IMR-90 (cell line): Measurements from ENCODE around the gene VIPR2. TPM values are rescaled to one million over a fixed set of nuclear protein-coding genes. Genes with fewer than 3 reads are reported as not detected.

Experiments used
- ATAC-seq: fragments of 200-7000 bp; cut with Tn5 transposase; 2 replicates; pipeline ENCODE4 v1.9.1; 2020; ENCODE audit warnings: low read depth, mild to moderate bottlenecking, moderate library complexity
- BruUV-seq: library from RNA; stranded (reverse); fragments of 400-500 nt; replicated peaks from 2 replicates; lab custom pipeline; 2021; lab: Mats Ljungman, UMichigan
- CTCF ChIA-PET: fragments of 300-600 bp; formaldehyde crosslinking; extraction: SDS; loops from one replicate; lab custom pipeline; 2021; ENCODE audit warnings: antibody characterized with exemption; lab: Yijun Ruan, JAX
- POLR2A ChIA-PET: fragments of 300-600 bp; sonication (Branson Sonifier 250); formaldehyde crosslinking; loops from one replicate; lab custom pipeline; 2022; ENCODE audit warnings: antibody characterized with exemption; ENCODE audit not compliant: unreplicated experiment; lab: Charles Lee
- DNase-seq: peaks from one replicate; pipeline ENCODE4 v3.0.0; 2013
- H2AFZ ChIP-seq: replicated peaks from 2 replicates; pipeline ENCODE3; 2013; ENCODE audit warnings: low read length, mild to moderate bottlenecking; ENCODE audit not compliant: poor library complexity
- H2AK5ac ChIP-seq: 2 replicates; pipeline ENCODE4 v1.6.1; 2013; ENCODE audit warnings: low read depth, low read length, inconsistent platforms
- H2AK9ac ChIP-seq: replicated peaks from 2 replicates; pipeline ENCODE3; 2013; ENCODE audit warnings: mild to moderate bottlenecking, low read depth, low read length, moderate library complexity; ENCODE audit not compliant: poor library complexity
- H2BK120ac ChIP-seq: 2 replicates; pipeline ENCODE4 v1.6.1; 2013; ENCODE audit warnings: low read depth, low read length, inconsistent platforms
- H2BK15ac ChIP-seq: 3 replicates; pipeline ENCODE4 v1.6.1; 2013; ENCODE audit warnings: low read depth, low read length, inconsistent platforms
- H2BK20ac ChIP-seq: 2 replicates; pipeline ENCODE4 v1.6.1; 2013; ENCODE audit warnings: low read depth, mild to moderate bottlenecking, inconsistent platforms, low read length, moderate library complexity
- H2BK5ac ChIP-seq: 2 replicates; pipeline ENCODE4 v1.6.1; 2013; ENCODE audit warnings: mild to moderate bottlenecking, low read depth, low read length, inconsistent platforms; ENCODE audit not compliant: poor library complexity, severe bottlenecking
- H3K14ac ChIP-seq: replicated peaks from 2 replicates; pipeline ENCODE4 v1.6.1; 2013; ENCODE audit warnings: low read depth, low read length, inconsistent platforms
- H3K18ac ChIP-seq: 2 replicates; pipeline ENCODE4 v1.6.1; 2013; ENCODE audit warnings: low read depth, low read length, control low read depth
- H3K23ac ChIP-seq: 2 replicates; pipeline ENCODE4 v1.6.1; 2013; ENCODE audit warnings: low read depth, low read length, inconsistent platforms
- H3K27ac ChIP-seq: 2 replicates; pipeline ENCODE4 v1.5.1; 2013; ENCODE audit warnings: mild to moderate bottlenecking, control low read depth, low read length; ENCODE audit not compliant: insufficient read depth
- H3K27me3 ChIP-seq: 2 replicates; pipeline ENCODE4 v1.6.1; 2013; ENCODE audit warnings: low read length; ENCODE audit not compliant: control insufficient read depth, insufficient read depth
- H3K36me3 ChIP-seq: 2 replicates; pipeline ENCODE4 v1.6.1; 2013; ENCODE audit warnings: low read length, mixed read lengths; ENCODE audit not compliant: control insufficient read depth, insufficient read depth
- H3K4ac ChIP-seq: 2 replicates; pipeline ENCODE4 v1.6.1; 2013; ENCODE audit warnings: low read depth, low read length, inconsistent platforms
- H3K4me1 ChIP-seq: 2 replicates; pipeline ENCODE4 v1.6.1; 2013; ENCODE audit warnings: low read length, mixed read lengths; ENCODE audit not compliant: control insufficient read depth, insufficient read depth
- H3K4me2 ChIP-seq: 2 replicates; pipeline ENCODE4 v1.6.1; 2013; ENCODE audit warnings: low read depth, mild to moderate bottlenecking, control low read depth, low read length, moderate library complexity
- H3K4me3 ChIP-seq: 2 replicates; pipeline ENCODE4 v1.5.1; 2013; ENCODE audit warnings: low read depth, mild to moderate bottlenecking, control low read depth, low read length, moderate library complexity; ENCODE audit not compliant: insufficient read depth
- H3K56ac ChIP-seq: 2 replicates; pipeline ENCODE4 v1.6.1; 2013; ENCODE audit warnings: low read length, inconsistent platforms; ENCODE audit not compliant: insufficient read depth; ENCODE audit errors: extremely low read depth
- H3K79me1 ChIP-seq, 2 experiments: 2 replicates each; pipeline ENCODE4 v1.6.1; 2013; ENCODE audit warnings: low read length in 2 of 2, inconsistent platforms in 1 of 2, low read depth in 1 of 2
- H3K9ac ChIP-seq: 2 replicates; pipeline ENCODE4 v1.6.1; 2013; ENCODE audit warnings: low read depth, low read length, control low read depth
- H3K9me1 ChIP-seq: 2 replicates; pipeline ENCODE4 v1.6.1; 2013; ENCODE audit warnings: low read length, inconsistent platforms; ENCODE audit not compliant: insufficient read depth
- H3K9me3 ChIP-seq: 2 replicates; pipeline ENCODE4 v1.6.1; 2013; ENCODE audit warnings: low read length; ENCODE audit not compliant: control insufficient read depth, insufficient read depth
- H4K20me1 ChIP-seq: 2 replicates; pipeline ENCODE4 v1.6.1; 2013; ENCODE audit warnings: low read length, inconsistent platforms; ENCODE audit not compliant: insufficient read depth
- H4K5ac ChIP-seq: 2 replicates; pipeline ENCODE4 v1.6.1; 2013; ENCODE audit warnings: mild to moderate bottlenecking, low read depth, low read length, control low read depth
- H4K8ac ChIP-seq, 2 experiments: 2 replicates each; pipeline ENCODE4 v1.6.1; 2013; ENCODE audit warnings: low read depth in 2 of 2, low read length in 2 of 2, control low read depth in 1 of 2, inconsistent platforms in 1 of 2
- H4K91ac ChIP-seq: 2 replicates; pipeline ENCODE4 v1.6.1; 2013; ENCODE audit warnings: low read depth, low read length, inconsistent platforms; ENCODE audit not compliant: insufficient read depth
- BHLHE40 ChIP-seq: fragments of 150-350 bp; IDR thresholded peaks from 2 replicates; pipeline ENCODE4 v1.6.1; 2016; ENCODE audit warnings: mild to moderate bottlenecking, low read depth, low read length
- CHD1 ChIP-seq: IDR thresholded peaks from 2 replicates; pipeline ENCODE4 v1.6.1; 2012; ENCODE audit warnings: low read depth, low read length, improper control_type of control experiment
- FOS ChIP-seq: fragments of 150-350 bp; IDR thresholded peaks from 2 replicates; pipeline ENCODE4 v1.6.1; 2016; ENCODE audit warnings: low read depth, low read length
- MXI1 ChIP-seq: IDR thresholded peaks from 2 replicates; pipeline ENCODE4 v1.6.1; 2012; ENCODE audit warnings: low read depth, mild to moderate bottlenecking, low read length, moderate library complexity, borderline replicate concordance
- NFE2L2 ChIP-seq: fragments of 150-350 bp; IDR thresholded peaks from 2 replicates; pipeline ENCODE4 v1.6.1; 2016; ENCODE audit warnings: low read depth, mild to moderate bottlenecking, low read length
- POLR2A ChIP-seq: IDR thresholded peaks from 2 replicates; pipeline ENCODE4 v1.6.1; 2012; ENCODE audit warnings: mild to moderate bottlenecking, low read depth, low read length
- RAD21 ChIP-seq: IDR thresholded peaks from 2 replicates; pipeline ENCODE4 v1.6.1; 2012; ENCODE audit warnings: low read length, improper control_type of control experiment
- RCOR1 ChIP-seq: IDR thresholded peaks from 2 replicates; pipeline ENCODE4 v1.6.1; 2012; ENCODE audit warnings: mild to moderate bottlenecking, low read length, improper control_type of control experiment; ENCODE audit not compliant: insufficient replicate concordance
- RFX5 ChIP-seq: IDR thresholded peaks from 2 replicates; pipeline ENCODE4 v1.8.0; 2012; ENCODE audit warnings: low read depth, mild to moderate bottlenecking, low read length, moderate library complexity
- SMC3 ChIP-seq: fragments of 150-350 bp; IDR thresholded peaks from 2 replicates; pipeline ENCODE4 v1.6.1; 2016; ENCODE audit warnings: low read depth, mild to moderate bottlenecking, antibody characterized with exemption, low read length, moderate library complexity
- WGBS, 2 experiments: methylation state at CpG; one replicate each; pipeline versions ENCODE4 v1.1.5 to v1.1.7; 2013; ENCODE audit warnings: missing lambda C conversion rate in 2 of 2; ENCODE audit not compliant: insufficient read length in 1 of 2; ENCODE audit errors: extremely low coverage in 2 of 2; 5-methylcytosine and 5-hydroxymethylcytosine counted together
- dilution Hi-C: fragments of 300-500 bp; cut with HindIII; formaldehyde crosslinking; loops from one replicate; pipeline ENCODE4 v1.14.3; 2018; ENCODE audit warnings: low sequenced_read_pairs; ENCODE audit not compliant: unreplicated experiment
- in situ Hi-C: fragments of 300-500 bp; cut with MboI; formaldehyde crosslinking; loops from 3 replicates; pipeline ENCODE4 v1.14.3; 2019; ENCODE audit warnings: low sequenced_read_pairs, inconsistent platforms, mixed read lengths
- intact Hi-C: fragments of 100-400 bp; cut with micrococcal nuclease; formaldehyde crosslinking; loops from 2 replicates; pipeline ENCODE4 v1.10.0; 2022
- polyA plus RNA-seq, 3 experiments: library from polyadenylated mRNA; depleted of rRNA; stranded (reverse); fragments of >200 nt; gene quantifications; 2 replicates each; pipeline ENCODE4 v1.2.3, GENCODE V29; 2012; ENCODE audit warnings: low replicate concordance in 1 of 3
- total RNA-seq: library from RNA; depleted of rRNA; stranded (reverse); fragments of >200 nt; gene quantifications from 2 replicates; pipeline ENCODE4 v1.2.3, GENCODE V29; 2012
- TF ChIP-seq, protein P1 (sequence below): conservative IDR thresholded peaks from 2 replicates; pipeline ENCODE4 v1.5.1; 2012; ENCODE audit warnings: mild to moderate bottlenecking, low read depth, low read length, improper control_type of control experiment
- TF ChIP-seq, protein P2 (sequence below): fragments of 150-350 bp; IDR thresholded peaks from 2 replicates; pipeline ENCODE4 v1.6.1; 2017; ENCODE audit warnings: mild to moderate bottlenecking, antibody characterized with exemption, low read length, low read depth
- TF ChIP-seq, protein P3 (sequence below): fragments of 150-350 bp; IDR thresholded peaks from 2 replicates; pipeline ENCODE4 v1.6.1; 2016; ENCODE audit warnings: low read depth, mild to moderate bottlenecking, low read length, moderate library complexity, borderline replicate concordance

Gene VIPR2
- total and polyA plus RNA-seq, 2 of the 4 experiments (the other 2 are of a cell fraction) = not detected

DNA sequence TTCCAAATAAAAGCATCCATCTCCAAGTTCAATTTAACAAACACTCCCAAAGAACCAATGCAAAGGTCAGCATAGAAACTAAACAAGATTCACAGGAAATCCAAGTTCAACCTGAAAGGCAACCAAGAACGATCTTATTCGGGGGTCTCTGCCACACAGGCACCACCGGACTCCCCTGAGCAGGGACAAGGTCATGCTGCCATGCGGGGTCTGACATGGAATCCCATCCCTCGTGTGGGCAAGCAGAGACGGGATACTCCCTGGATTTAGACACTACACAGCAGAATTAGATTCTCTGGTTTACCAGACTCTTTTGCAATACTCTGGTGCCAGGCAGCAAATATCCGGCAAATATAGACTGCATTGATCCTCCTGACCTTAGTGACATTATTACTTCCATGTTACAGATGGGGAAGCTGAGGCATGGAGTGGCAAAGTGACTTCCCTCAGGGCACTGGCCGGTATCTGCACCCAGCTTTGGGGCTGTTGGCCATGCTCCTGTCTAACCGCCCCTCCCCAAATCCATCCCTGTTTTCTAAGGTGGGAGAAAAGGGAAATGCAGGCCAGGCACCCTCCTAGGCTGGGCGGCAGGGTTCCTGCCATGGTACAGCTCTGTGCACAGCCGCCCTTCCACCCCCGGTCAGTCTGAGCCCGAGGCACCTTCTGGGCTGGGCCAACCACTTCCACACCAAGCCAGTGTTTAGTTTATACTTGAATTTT lies 111.8 kb downstream of the VIPR2 start:
- H3K4me1 ChIP-seq = no peaks in the 10 kb centered on the region; the same call in 1 of the 2 replicates
- no peaks in the 10 kb centered on the region for H3K36me3 ChIP-seq
- POLR2A ChIA-PET = no interaction called here
- dilution Hi-C loops = no loop called here
- H3K18ac ChIP-seq = no peak overlapping the region
- no peaks in the 10 kb centered on the region for H3K9me1 ChIP-seq
- H3K4ac ChIP-seq = no peak overlapping the region
- peaks cover 20% of the 10 kb centered on the region for H3K9me3 ChIP-seq
- no peak overlapping the region for H2AK9ac ChIP-seq
- DNase-seq = no peak
- no TSS peak for BruUV-seq
- no peak overlapping the region for H4K8ac ChIP-seq
- in situ Hi-C loops = no loop called here
- no peak for ATAC-seq
- no peak overlapping the region for H4K5ac ChIP-seq
- H3K27me3 ChIP-seq = no peaks in the 10 kb centered on the region; the same call in 1 of the 2 replicates
- H3K9ac ChIP-seq = no peak overlapping the region
- no peaks in the 10 kb centered on the region for H3K79me1 ChIP-seq
- no peak overlapping the region for H2AK5ac ChIP-seq
- H2AFZ ChIP-seq = no peak overlapping the region
- CTCF ChIA-PET = no interaction called here
- H2BK120ac ChIP-seq = no peak overlapping the region
- no peak overlapping the region for H2BK15ac ChIP-seq
- no peak overlapping the region for H2BK20ac ChIP-seq
- H3K56ac ChIP-seq = no peak overlapping the region
- WGBS, 2 experiments = 100% methylated on average over 1 of the region's 13 CpGs; no CpG with 5 or more reads in 1 of the 2 experiments
- H4K91ac ChIP-seq = no peak overlapping the region
- no peak overlapping the region for H3K4me3 ChIP-seq
- no peak overlapping the region for H3K4me2 ChIP-seq
- H4K20me1 ChIP-seq = no peaks in the 10 kb centered on the region
- no peak overlapping the region for H3K14ac ChIP-seq
- H3K23ac ChIP-seq = no peak overlapping the region
- intact Hi-C loops = no loop called here
- TF ChIP-seq POLR2A = no peak
- TF ChIP-seq RFX5 = no peak
- no peak for TF ChIP-seq RAD21
- TF ChIP-seq, protein P1, sequence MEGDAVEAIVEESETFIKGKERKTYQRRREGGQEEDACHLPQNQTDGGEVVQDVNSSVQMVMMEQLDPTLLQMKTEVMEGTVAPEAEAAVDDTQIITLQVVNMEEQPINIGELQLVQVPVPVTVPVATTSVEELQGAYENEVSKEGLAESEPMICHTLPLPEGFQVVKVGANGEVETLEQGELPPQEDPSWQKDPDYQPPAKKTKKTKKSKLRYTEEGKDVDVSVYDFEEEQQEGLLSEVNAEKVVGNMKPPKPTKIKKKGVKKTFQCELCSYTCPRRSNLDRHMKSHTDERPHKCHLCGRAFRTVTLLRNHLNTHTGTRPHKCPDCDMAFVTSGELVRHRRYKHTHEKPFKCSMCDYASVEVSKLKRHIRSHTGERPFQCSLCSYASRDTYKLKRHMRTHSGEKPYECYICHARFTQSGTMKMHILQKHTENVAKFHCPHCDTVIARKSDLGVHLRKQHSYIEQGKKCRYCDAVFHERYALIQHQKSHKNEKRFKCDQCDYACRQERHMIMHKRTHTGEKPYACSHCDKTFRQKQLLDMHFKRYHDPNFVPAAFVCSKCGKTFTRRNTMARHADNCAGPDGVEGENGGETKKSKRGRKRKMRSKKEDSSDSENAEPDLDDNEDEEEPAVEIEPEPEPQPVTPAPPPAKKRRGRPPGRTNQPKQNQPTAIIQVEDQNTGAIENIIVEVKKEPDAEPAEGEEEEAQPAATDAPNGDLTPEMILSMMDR = no peak
- TF ChIP-seq RCOR1 = no peak
- no peak for TF ChIP-seq CHD1
- TF ChIP-seq, protein P2, sequence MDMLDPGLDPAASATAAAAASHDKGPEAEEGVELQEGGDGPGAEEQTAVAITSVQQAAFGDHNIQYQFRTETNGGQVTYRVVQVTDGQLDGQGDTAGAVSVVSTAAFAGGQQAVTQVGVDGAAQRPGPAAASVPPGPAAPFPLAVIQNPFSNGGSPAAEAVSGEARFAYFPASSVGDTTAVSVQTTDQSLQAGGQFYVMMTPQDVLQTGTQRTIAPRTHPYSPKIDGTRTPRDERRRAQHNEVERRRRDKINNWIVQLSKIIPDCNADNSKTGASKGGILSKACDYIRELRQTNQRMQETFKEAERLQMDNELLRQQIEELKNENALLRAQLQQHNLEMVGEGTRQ = no peak
- TF ChIP-seq, protein P3, sequence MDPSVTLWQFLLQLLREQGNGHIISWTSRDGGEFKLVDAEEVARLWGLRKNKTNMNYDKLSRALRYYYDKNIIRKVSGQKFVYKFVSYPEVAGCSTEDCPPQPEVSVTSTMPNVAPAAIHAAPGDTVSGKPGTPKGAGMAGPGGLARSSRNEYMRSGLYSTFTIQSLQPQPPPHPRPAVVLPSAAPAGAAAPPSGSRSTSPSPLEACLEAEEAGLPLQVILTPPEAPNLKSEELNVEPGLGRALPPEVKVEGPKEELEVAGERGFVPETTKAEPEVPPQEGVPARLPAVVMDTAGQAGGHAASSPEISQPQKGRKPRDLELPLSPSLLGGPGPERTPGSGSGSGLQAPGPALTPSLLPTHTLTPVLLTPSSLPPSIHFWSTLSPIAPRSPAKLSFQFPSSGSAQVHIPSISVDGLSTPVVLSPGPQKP = no peak
- TF ChIP-seq SMC3 = no peak
- no peak for TF ChIP-seq BHLHE40
- TF ChIP-seq FOS = no peak
- TF ChIP-seq NFE2L2 = no peak
- no peak for TF ChIP-seq MXI1
- no peak overlapping the region for H3K27ac ChIP-seq
- no peak overlapping the region for H2BK5ac ChIP-seq
